ENCODE measurements around the gene SLC26A3.

GRCh38 chr7:107728276-107728675, 74.7 kb downstream of the SLC26A3 start:
- TF ChIP-seq CTCF (conservative IDR thresholded peaks at IDR 0.05 in 1 of 2, IDR thresholded peaks at IDR 0.05 in 1 of 2; ENCODE audit: extremely low read depth in 1 of 2, insufficient read depth in 1 of 2, low read depth in 1 of 2, low read length in 2 of 2): no peak
- no peak for TF ChIP-seq EZH2 (IDR thresholded peaks at IDR 0.05; ENCODE audit: borderline replicate concordance, low read length)
